Fibroblast of lung (primary cell): Measurements from ENCODE around the gene TRIM71. TPM values are rescaled to one million over a fixed set of nuclear protein-coding genes. Genes with fewer than 3 reads are reported as not detected.

ENCODE experiments used
- DNase-seq, 2 donors: peaks; one replicate each; pipeline versions ENCODE4 v3.0.0 to v3.0.0-alpha.2; 2010; ENCODE audit warnings: low read depth in 2 of 2
- H2AFZ ChIP-seq: 2 replicates; pipeline ENCODE4 v1.5.1; 2012; ENCODE audit warnings: low read length, control low read depth, inconsistent platforms
- H3K27ac ChIP-seq: 2 replicates; pipeline ENCODE4 v1.5.1; 2011; ENCODE audit warnings: low read length, control low read depth; ENCODE audit not compliant: insufficient read depth
- H3K27me3 ChIP-seq: 2 replicates; pipeline ENCODE4 v1.5.1; 2011; ENCODE audit warnings: mild to moderate bottlenecking, low read length; ENCODE audit not compliant: control insufficient read depth, insufficient read depth
- H3K36me3 ChIP-seq: 2 replicates; pipeline ENCODE4 v1.5.1; 2011; ENCODE audit warnings: low read length; ENCODE audit not compliant: control insufficient read depth, insufficient read depth
- H3K4me1 ChIP-seq: 2 replicates; pipeline ENCODE4 v1.5.1; 2011; ENCODE audit warnings: low read length; ENCODE audit not compliant: control insufficient read depth, insufficient read depth; ENCODE audit errors: extremely low read depth
- H3K4me2 ChIP-seq: 2 replicates; pipeline ENCODE4 v1.5.1; 2011; ENCODE audit warnings: low read length, control low read depth; ENCODE audit not compliant: insufficient read depth; ENCODE audit errors: extremely low read depth
- H3K4me3 ChIP-seq, 4 experiments: fragments of 200-600 bp in 1 of 4; sonication (generic) in 1 of 4; replicated peaks in 1 of 4; 2 replicates each; pipeline ENCODE4 v1.5.1; 2011 to 2016; ENCODE audit warnings: low read length in 4 of 4, low read depth in 3 of 4, mild to moderate bottlenecking in 3 of 4, control low read depth in 2 of 4, inconsistent platforms in 1 of 4, mixed read lengths in 1 of 4; ENCODE audit not compliant: insufficient read depth in 1 of 4; ENCODE audit errors: control extremely low read depth in 1 of 4
- H3K79me2 ChIP-seq: 2 replicates; pipeline ENCODE4 v1.5.1; 2012; ENCODE audit warnings: mild to moderate bottlenecking, low read length, inconsistent platforms; ENCODE audit not compliant: control insufficient read depth, insufficient read depth
- H3K9ac ChIP-seq: 2 replicates; pipeline ENCODE4 v1.5.1; 2011; ENCODE audit warnings: mild to moderate bottlenecking, low read length, control low read depth; ENCODE audit not compliant: insufficient read depth
- H3K9me3 ChIP-seq: 2 replicates; pipeline ENCODE4 v1.5.1; 2012; ENCODE audit warnings: low read depth, low read length; ENCODE audit not compliant: control insufficient read depth, insufficient read depth
- H4K20me1 ChIP-seq: 2 replicates; pipeline ENCODE4 v1.5.1; 2011; ENCODE audit warnings: low read length; ENCODE audit not compliant: control insufficient read depth, insufficient read depth; ENCODE audit errors: extremely low read depth
- EZH2 ChIP-seq: IDR thresholded peaks from 2 replicates; pipeline ENCODE4 v1.5.1; 2012; ENCODE audit warnings: low read length, control low read depth, mild to moderate bottlenecking; ENCODE audit errors: missing control alignments
- polyA plus RNA-seq, 2 donors: library from polyadenylated mRNA; depleted of rRNA in 1 of 2; stranded (reverse) in 1 of 2; unstranded in 1 of 2; fragments of >200 nt; gene quantifications; 2 replicates each; pipeline ENCODE4 v1.2.1, GENCODE V29; 2011 to 2012; ENCODE audit warnings: missing spikeins in 1 of 2
- total RNA-seq: library from RNA; depleted of rRNA; stranded (reverse); fragments of >200 nt; gene quantifications from 2 replicates; pipeline ENCODE4 v1.2.1, GENCODE V29; 2014
- TF ChIP-seq, protein P1 (sequence below), 2 donors: IDR thresholded peaks in 1 of 2; conservative IDR thresholded peaks in 1 of 2; 1 replicate in 1 of 2; 2 replicates in 1 of 2; pipeline ENCODE4 v1.5.1; 2011 to 2012; ENCODE audit warnings: low read length in 2 of 2, control low read depth in 1 of 2, inconsistent platforms in 1 of 2, low read depth in 1 of 2, mild to moderate bottlenecking in 1 of 2

The TRIM71 gene
- total and polyA plus RNA-seq, 2 donors (not counting 1 experiment from before 2014, with no cell fraction given): under 0.01 to 0.02 TPM

DNA sequence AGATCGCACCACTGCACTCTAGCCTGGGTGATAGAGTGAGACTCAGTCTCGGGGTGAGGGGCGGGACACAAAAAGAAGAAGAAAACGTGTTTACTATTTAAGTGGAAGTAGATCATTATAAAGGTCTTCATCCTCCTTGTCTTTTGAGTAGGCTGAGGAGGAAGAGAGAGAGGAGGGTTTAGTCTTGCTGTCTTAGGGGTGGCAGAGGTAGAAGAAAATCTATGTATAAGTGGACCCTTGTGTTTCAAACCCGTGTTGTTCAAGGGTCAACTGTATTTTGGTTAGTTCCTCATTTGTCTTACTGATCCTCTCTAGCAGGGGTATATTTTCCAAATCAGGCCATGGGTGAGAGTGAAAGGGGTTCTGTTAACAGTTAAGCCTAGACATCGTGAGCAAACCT is 40.1 kb downstream of the TRIM71 start:
- H3K4me3 ChIP-seq: no peak overlapping the region
- H3K9me3 ChIP-seq: no peaks in the 10 kb centered on the region
- H3K79me2 ChIP-seq: no peaks in the 10 kb centered on the region
- TF ChIP-seq, protein P1, sequence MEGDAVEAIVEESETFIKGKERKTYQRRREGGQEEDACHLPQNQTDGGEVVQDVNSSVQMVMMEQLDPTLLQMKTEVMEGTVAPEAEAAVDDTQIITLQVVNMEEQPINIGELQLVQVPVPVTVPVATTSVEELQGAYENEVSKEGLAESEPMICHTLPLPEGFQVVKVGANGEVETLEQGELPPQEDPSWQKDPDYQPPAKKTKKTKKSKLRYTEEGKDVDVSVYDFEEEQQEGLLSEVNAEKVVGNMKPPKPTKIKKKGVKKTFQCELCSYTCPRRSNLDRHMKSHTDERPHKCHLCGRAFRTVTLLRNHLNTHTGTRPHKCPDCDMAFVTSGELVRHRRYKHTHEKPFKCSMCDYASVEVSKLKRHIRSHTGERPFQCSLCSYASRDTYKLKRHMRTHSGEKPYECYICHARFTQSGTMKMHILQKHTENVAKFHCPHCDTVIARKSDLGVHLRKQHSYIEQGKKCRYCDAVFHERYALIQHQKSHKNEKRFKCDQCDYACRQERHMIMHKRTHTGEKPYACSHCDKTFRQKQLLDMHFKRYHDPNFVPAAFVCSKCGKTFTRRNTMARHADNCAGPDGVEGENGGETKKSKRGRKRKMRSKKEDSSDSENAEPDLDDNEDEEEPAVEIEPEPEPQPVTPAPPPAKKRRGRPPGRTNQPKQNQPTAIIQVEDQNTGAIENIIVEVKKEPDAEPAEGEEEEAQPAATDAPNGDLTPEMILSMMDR (conservative IDR thresholded peaks at IDR 0.05 in 1 of 2, IDR thresholded peaks at IDR 0.05 in 1 of 2; ENCODE audit: low read depth in 1 of 2, low read length in 2 of 2): no peak
- no peak for TF ChIP-seq EZH2
- no peaks in the 10 kb centered on the region for H3K4me1 ChIP-seq
- no peak overlapping the region for H2AFZ ChIP-seq
- H3K27ac ChIP-seq: no peak overlapping the region
- no peaks in the 10 kb centered on the region for H3K36me3 ChIP-seq
- H3K27me3 ChIP-seq: no peaks in the 10 kb centered on the region
- no peak overlapping the region for H3K4me2 ChIP-seq
- no peak overlapping the region for H3K9ac ChIP-seq
- no peaks in the 10 kb centered on the region for H4K20me1 ChIP-seq
- DNase-seq: no peak

DNA sequence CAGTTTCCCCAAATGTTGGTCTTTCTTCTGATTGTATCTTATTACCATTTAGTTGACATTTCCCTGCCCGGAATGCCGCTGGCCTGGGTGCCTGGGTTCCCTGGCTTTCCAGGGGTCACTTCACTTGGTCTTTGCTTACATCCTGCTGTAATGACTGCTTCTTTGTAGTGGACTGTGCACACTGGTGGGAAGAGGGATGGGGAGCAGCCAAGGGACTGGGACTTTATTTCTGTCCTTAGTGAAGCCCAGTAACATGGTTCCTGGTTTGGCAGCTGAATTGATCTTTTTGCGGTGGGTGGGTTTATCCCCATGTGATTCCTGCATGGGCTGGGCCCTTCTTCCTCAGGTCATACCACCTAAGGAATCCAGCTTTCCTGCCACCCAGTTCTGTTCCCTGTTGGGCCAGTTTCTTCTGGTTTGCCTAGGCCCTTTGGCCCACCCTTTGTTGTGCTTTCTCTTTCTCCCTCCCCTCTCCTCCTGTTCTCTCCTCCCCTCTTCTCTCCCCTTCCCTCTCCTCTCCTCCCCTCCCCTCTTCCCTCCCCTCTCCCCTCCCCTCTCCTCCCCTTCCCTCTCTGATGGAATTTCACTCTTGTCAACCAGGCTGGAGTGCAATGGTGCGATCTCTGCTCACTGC is 41.9 kb downstream of the TRIM71 start:
- H3K79me2 ChIP-seq: no peaks in the 10 kb centered on the region
- H3K27ac ChIP-seq: no peak overlapping the region
- no peaks in the 10 kb centered on the region for H3K27me3 ChIP-seq
- no peaks in the 10 kb centered on the region for H4K20me1 ChIP-seq
- TF ChIP-seq, protein P1 (conservative IDR thresholded peaks at IDR 0.05 in 1 of 2, IDR thresholded peaks at IDR 0.05 in 1 of 2; ENCODE audit: low read depth in 1 of 2, low read length in 2 of 2): no peak
- no peak for TF ChIP-seq EZH2
- no peaks in the 10 kb centered on the region for H3K4me1 ChIP-seq
- no peaks in the 10 kb centered on the region for H3K9me3 ChIP-seq
- H3K36me3 ChIP-seq: no peaks in the 10 kb centered on the region
- DNase-seq: no peak
- H3K9ac ChIP-seq: no peak overlapping the region
- H3K4me2 ChIP-seq: no peak overlapping the region
- no peak overlapping the region for H3K4me3 ChIP-seq
- H2AFZ ChIP-seq: no peak overlapping the region

DNA sequence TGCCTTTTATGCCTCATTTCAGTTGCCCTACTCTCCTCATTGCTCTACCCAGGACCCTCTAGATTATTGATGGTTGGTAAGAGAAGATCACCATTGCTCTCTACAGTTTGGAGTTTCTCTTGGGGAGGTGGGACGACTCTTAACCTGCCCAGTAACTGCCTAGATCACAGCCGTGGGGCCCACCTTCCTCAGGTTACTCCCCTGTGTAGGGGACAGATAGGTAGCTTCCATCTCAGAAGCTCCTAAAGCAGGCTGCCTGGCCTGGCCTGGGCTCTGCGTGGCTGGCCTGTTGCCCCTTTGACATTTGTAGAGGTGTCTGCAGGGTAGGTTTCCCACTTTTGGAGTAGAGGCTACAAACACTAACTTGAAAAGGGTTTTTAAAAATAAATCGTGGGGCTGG is 42.7 kb downstream of the TRIM71 start:
- H3K36me3 ChIP-seq: no peaks in the 10 kb centered on the region
- H2AFZ ChIP-seq: no peak overlapping the region
- TF ChIP-seq, protein P1 (conservative IDR thresholded peaks at IDR 0.05 in 1 of 2, IDR thresholded peaks at IDR 0.05 in 1 of 2; ENCODE audit: low read depth in 1 of 2, low read length in 2 of 2): no peak
- TF ChIP-seq EZH2: no peak
- H3K4me3 ChIP-seq: no peak overlapping the region
- no peak overlapping the region for H3K4me2 ChIP-seq
- no peaks in the 10 kb centered on the region for H4K20me1 ChIP-seq
- no peak overlapping the region for H3K27ac ChIP-seq
- no peaks in the 10 kb centered on the region for H3K4me1 ChIP-seq
- no peaks in the 10 kb centered on the region for H3K9me3 ChIP-seq
- H3K27me3 ChIP-seq: no peaks in the 10 kb centered on the region
- H3K9ac ChIP-seq: no peak overlapping the region
- no peak for DNase-seq
- H3K79me2 ChIP-seq: no peaks in the 10 kb centered on the region
